ENCODE measurements around the gene C9orf153. TPM values are rescaled to one million over a fixed set of nuclear protein-coding genes. Genes with fewer than 3 reads are reported as not detected.

Gene C9orf153
- total and polyA plus RNA-seq, 2 experiments from 2014 or later = 0.29 TPM; not detected in 1

GRCh38 chr9:86217076-86217755, 42.2 kb downstream of the C9orf153 start (continued):
- TF ChIP-seq ZNF462 (CRISPR knock-in tag; IDR thresholded peaks at IDR 0.05) (no peak), JUNB (IDR thresholded peaks at IDR 0.05; ENCODE audit: unreplicated experiment) (no peak), CTCF (conservative IDR thresholded peaks at IDR 0.05; ENCODE audit: low read depth in 2 of 2) (no peak), CREB1 (CRISPR knock-in tag; IDR thresholded peaks at IDR 0.05; ENCODE audit: low read depth) (no peak)

GRCh38 chr9:86207193-86207592, 52.3 kb downstream of the C9orf153 start:
- Histone ChIP-seq H3K4me2 (no peak overlapping the region), H4K20me1 (replicated peaks; ENCODE audit: insufficient read depth) (no peaks in the 10 kb centered on the region), H3K27me3 (ENCODE audit: insufficient read depth) (no peaks in the 10 kb centered on the region), H3K4me1 (ENCODE audit: insufficient read depth) (no peaks in the 10 kb centered on the region), H3K27ac (ENCODE audit: low read depth) (no peak overlapping the region), H3K79me2 (replicated peaks; ENCODE audit: insufficient read depth) (no peaks in the 10 kb centered on the region), H3K9me2 (ENCODE audit: insufficient read depth) (no peaks in the 10 kb centered on the region), H2AFZ (no peak overlapping the region), H3F3A (replicated peaks; ENCODE audit: low read depth) (no peaks in the 10 kb centered on the region), H3K4me3 (no peak overlapping the region), H3K36me3 (ENCODE audit: insufficient read depth) (no peaks in the 10 kb centered on the region)
- no peaks in the 10 kb centered on the region for H3K9me3 Mint-ChIP-seq
- H3K27me3 Mint-ChIP-seq (ENCODE audit: insufficient read depth, low read depth, poor library complexity) = peaks cover under 1% of the 10 kb centered on the region
- H3K4me1 Mint-ChIP-seq = peaks cover 4% of the 10 kb centered on the region; the same call in 2 of the 3 replicates
- ATAC-seq = no peak
- no peak overlapping the region for H3K27ac Mint-ChIP-seq
- DNase-seq (ENCODE audit: low spot score) = no peak
- no peak overlapping the region for H3K4me3 Mint-ChIP-seq
- H3K36me3 Mint-ChIP-seq (ENCODE audit: low read depth) = no peaks in the 10 kb centered on the region
- TF ChIP-seq STAT1 (IDR thresholded peaks at IDR 0.05; ENCODE audit: unreplicated experiment) (no peak), REST (IDR thresholded peaks at IDR 0.05; ENCODE audit: unreplicated experiment) (no peak), EZH2 (IDR thresholded peaks at IDR 0.05; ENCODE audit: low read depth, unreplicated experiment) (no peak)

Measured in GM23338 (cell line).